ENCODE measurements around the gene RIBC2. TPM values are rescaled to one million over a fixed set of nuclear protein-coding genes. Genes with fewer than 3 reads are reported as not detected.

The RIBC2 gene
- total and polyA plus RNA-seq, 4 donors, result 0.25 to 1.5 TPM; not detected in 2

DNA sequence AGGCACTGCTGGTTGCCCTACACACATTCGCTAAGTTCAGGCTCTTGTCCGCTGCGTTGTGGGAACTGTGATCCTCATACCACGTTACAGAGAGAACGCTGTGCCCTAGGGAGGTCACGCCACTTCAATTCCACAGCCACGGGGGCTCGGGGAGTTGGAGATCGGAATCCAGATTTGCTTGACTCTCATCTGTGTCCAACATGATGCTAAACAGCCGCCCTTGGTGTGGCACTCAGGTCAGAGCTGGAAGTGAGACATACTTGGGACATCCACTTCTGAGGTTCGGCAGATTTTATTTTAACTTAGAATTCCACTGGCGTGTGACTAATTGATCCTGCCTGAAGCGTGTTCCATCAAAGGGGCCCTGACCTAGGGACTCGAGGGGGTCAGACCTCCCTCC is 41.7 kb downstream of the RIBC2 start:
- WGBS, result 85% methylated on average over 14 of the region's 14 CpGs
- no peaks in the 10 kb centered on the region for H3K27me3 ChIP-seq (ENCODE audit: control insufficient read depth in 4 of 4, insufficient read depth in 4 of 4, low read length in 3 of 4)
- no peak overlapping the region for H3K9ac ChIP-seq (ENCODE audit: low read depth in 1 of 2, low read length in 2 of 2)
- H3K4me1 ChIP-seq (ENCODE audit: control insufficient read depth in 4 of 4, insufficient read depth in 4 of 4, low read length in 3 of 4), result no peaks in the 10 kb centered on the region
- H3K36me3 ChIP-seq (ENCODE audit: control insufficient read depth in 4 of 4, insufficient read depth in 3 of 4, low read depth in 1 of 4, low read length in 3 of 4), result no peaks in the 10 kb centered on the region
- H3K9me3 ChIP-seq (ENCODE audit: control insufficient read depth in 4 of 4, low read length in 3 of 4), result no peaks in the 10 kb centered on the region
- H3K27ac ChIP-seq (ENCODE audit: low read depth in 1 of 2, low read length in 2 of 2), result no peak overlapping the region
- no peak overlapping the region for H3K4me3 ChIP-seq (ENCODE audit: low read depth in 1 of 3, low read length in 3 of 3)
- TF ChIP-seq FOXA2 (IDR thresholded peaks at IDR 0.05) (no peak), EGR1 (IDR thresholded peaks at IDR 0.05; ENCODE audit: low read depth in 2 of 2) (no peak), HNF4G (IDR thresholded peaks at IDR 0.05) (no peak), NR2F2 (IDR thresholded peaks at IDR 0.05) (no peak), SP1 (IDR thresholded peaks at IDR 0.05) (no peak), FOXA1 (IDR thresholded peaks at IDR 0.05) (no peak), TAF1 (conservative IDR thresholded peaks at IDR 0.05) (no peak), YY1 (IDR thresholded peaks at IDR 0.05) (no peak), RXRA (IDR thresholded peaks at IDR 0.05) (no peak)
- TF ChIP-seq, protein P1, sequence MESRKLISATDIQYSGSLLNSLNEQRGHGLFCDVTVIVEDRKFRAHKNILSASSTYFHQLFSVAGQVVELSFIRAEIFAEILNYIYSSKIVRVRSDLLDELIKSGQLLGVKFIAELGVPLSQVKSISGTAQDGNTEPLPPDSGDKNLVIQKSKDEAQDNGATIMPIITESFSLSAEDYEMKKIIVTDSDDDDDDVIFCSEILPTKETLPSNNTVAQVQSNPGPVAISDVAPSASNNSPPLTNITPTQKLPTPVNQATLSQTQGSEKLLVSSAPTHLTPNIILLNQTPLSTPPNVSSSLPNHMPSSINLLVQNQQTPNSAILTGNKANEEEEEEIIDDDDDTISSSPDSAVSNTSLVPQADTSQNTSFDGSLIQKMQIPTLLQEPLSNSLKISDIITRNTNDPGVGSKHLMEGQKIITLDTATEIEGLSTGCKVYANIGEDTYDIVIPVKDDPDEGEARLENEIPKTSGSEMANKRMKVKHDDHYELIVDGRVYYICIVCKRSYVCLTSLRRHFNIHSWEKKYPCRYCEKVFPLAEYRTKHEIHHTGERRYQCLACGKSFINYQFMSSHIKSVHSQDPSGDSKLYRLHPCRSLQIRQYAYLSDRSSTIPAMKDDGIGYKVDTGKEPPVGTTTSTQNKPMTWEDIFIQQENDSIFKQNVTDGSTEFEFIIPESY (IDR thresholded peaks at IDR 0.05), result no peak
- TF ChIP-seq, protein P2, sequence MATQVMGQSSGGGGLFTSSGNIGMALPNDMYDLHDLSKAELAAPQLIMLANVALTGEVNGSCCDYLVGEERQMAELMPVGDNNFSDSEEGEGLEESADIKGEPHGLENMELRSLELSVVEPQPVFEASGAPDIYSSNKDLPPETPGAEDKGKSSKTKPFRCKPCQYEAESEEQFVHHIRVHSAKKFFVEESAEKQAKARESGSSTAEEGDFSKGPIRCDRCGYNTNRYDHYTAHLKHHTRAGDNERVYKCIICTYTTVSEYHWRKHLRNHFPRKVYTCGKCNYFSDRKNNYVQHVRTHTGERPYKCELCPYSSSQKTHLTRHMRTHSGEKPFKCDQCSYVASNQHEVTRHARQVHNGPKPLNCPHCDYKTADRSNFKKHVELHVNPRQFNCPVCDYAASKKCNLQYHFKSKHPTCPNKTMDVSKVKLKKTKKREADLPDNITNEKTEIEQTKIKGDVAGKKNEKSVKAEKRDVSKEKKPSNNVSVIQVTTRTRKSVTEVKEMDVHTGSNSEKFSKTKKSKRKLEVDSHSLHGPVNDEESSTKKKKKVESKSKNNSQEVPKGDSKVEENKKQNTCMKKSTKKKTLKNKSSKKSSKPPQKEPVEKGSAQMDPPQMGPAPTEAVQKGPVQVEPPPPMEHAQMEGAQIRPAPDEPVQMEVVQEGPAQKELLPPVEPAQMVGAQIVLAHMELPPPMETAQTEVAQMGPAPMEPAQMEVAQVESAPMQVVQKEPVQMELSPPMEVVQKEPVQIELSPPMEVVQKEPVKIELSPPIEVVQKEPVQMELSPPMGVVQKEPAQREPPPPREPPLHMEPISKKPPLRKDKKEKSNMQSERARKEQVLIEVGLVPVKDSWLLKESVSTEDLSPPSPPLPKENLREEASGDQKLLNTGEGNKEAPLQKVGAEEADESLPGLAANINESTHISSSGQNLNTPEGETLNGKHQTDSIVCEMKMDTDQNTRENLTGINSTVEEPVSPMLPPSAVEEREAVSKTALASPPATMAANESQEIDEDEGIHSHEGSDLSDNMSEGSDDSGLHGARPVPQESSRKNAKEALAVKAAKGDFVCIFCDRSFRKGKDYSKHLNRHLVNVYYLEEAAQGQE (IDR thresholded peaks at IDR 0.05), result no peak
- TF ChIP-seq, protein P3, sequence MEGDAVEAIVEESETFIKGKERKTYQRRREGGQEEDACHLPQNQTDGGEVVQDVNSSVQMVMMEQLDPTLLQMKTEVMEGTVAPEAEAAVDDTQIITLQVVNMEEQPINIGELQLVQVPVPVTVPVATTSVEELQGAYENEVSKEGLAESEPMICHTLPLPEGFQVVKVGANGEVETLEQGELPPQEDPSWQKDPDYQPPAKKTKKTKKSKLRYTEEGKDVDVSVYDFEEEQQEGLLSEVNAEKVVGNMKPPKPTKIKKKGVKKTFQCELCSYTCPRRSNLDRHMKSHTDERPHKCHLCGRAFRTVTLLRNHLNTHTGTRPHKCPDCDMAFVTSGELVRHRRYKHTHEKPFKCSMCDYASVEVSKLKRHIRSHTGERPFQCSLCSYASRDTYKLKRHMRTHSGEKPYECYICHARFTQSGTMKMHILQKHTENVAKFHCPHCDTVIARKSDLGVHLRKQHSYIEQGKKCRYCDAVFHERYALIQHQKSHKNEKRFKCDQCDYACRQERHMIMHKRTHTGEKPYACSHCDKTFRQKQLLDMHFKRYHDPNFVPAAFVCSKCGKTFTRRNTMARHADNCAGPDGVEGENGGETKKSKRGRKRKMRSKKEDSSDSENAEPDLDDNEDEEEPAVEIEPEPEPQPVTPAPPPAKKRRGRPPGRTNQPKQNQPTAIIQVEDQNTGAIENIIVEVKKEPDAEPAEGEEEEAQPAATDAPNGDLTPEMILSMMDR (IDR thresholded peaks at IDR 0.05; ENCODE audit: low read depth, low read length, missing input control), result no peak
- TF ChIP-seq, protein P4, sequence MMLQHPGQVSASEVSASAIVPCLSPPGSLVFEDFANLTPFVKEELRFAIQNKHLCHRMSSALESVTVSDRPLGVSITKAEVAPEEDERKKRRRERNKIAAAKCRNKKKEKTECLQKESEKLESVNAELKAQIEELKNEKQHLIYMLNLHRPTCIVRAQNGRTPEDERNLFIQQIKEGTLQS (IDR thresholded peaks at IDR 0.05), result no peak
- TF ChIP-seq, protein P5, sequence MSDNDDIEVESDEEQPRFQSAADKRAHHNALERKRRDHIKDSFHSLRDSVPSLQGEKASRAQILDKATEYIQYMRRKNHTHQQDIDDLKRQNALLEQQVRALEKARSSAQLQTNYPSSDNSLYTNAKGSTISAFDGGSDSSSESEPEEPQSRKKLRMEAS (IDR thresholded peaks at IDR 0.05), result no peak
- no peak for DNase-seq (ENCODE audit: low spot score)

DNA sequence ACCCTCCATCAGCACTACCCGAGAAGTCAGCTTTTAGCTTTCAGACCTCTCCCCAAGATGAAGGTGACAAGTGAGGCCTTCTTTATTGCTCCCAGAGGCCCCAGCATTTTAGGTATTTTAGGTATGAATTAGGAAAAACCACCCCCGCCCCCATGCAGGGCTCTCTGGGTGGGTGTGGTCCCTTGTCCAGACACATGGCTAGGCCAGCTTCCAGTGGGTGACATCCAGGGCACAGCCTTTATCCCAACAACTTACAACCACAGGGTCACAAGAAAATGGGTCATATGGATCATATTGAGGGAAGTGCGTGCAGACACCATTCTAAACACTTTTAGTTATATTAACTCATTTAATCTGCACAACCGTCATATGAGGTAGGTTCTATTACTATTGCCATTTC is 42.1 kb downstream of the RIBC2 start:
- no peak overlapping the region for H3K9ac ChIP-seq (ENCODE audit: low read depth in 1 of 2, low read length in 2 of 2)
- no peak for DNase-seq (ENCODE audit: low spot score)
- TF ChIP-seq YY1 (IDR thresholded peaks at IDR 0.05), result no peak
- no peak for TF ChIP-seq JUND (IDR thresholded peaks at IDR 0.05)
- no peak for TF ChIP-seq NR2F2 (IDR thresholded peaks at IDR 0.05)
- TF ChIP-seq RXRA (IDR thresholded peaks at IDR 0.05), result no peak
- no peak for TF ChIP-seq HNF4G (IDR thresholded peaks at IDR 0.05)
- TF ChIP-seq, protein P4 (IDR thresholded peaks at IDR 0.05), result no peak
- no peak for TF ChIP-seq HNF4A (conservative IDR thresholded peaks at IDR 0.05)
- no peak for TF ChIP-seq SP1 (IDR thresholded peaks at IDR 0.05)
- no peak for TF ChIP-seq RAD21 (IDR thresholded peaks at IDR 0.05)
- no peak for TF ChIP-seq EGR1 (IDR thresholded peaks at IDR 0.05; ENCODE audit: low read depth in 2 of 2)
- no peaks in the 10 kb centered on the region for H3K36me3 ChIP-seq (ENCODE audit: control insufficient read depth in 4 of 4, insufficient read depth in 3 of 4, low read depth in 1 of 4, low read length in 3 of 4)
- no peak overlapping the region for H3K27ac ChIP-seq (ENCODE audit: low read depth in 1 of 2, low read length in 2 of 2)
- 93% methylated on average over 4 of the region's 4 CpGs for WGBS
- H3K4me3 ChIP-seq (ENCODE audit: low read depth in 1 of 3, low read length in 3 of 3), result no peak overlapping the region
- no peaks in the 10 kb centered on the region for H3K4me1 ChIP-seq (ENCODE audit: control insufficient read depth in 4 of 4, insufficient read depth in 4 of 4, low read length in 3 of 4)
- no peaks in the 10 kb centered on the region for H3K27me3 ChIP-seq (ENCODE audit: control insufficient read depth in 4 of 4, insufficient read depth in 4 of 4, low read length in 3 of 4)
- no peaks in the 10 kb centered on the region for H3K9me3 ChIP-seq (ENCODE audit: control insufficient read depth in 4 of 4, low read length in 3 of 4)
